Fibroblast of villous mesenchyme (primary cell): ENCODE data around the gene MPL. TPM values are rescaled to one million over a fixed set of nuclear protein-coding genes. Genes with fewer than 3 reads are reported as not detected.

ENCODE experiments used
- DNase-seq: peaks from one replicate; pipeline ENCODE4 v3.0.0-alpha.2; 2010; ENCODE audit warnings: low read depth
- H3K4me3 ChIP-seq: 2 replicates; pipeline ENCODE4 v1.5.1; 2011; ENCODE audit warnings: low read depth, mild to moderate bottlenecking, low read length
- CTCF ChIP-seq: IDR thresholded peaks from 2 replicates; pipeline ENCODE4 v1.5.1; 2012; ENCODE audit warnings: low read depth, mild to moderate bottlenecking, low read length; ENCODE audit not compliant: insufficient read depth
- total RNA-seq: library from RNA; depleted of rRNA; stranded (reverse); fragments of >200 nt; gene quantifications from 2 replicates; pipeline ENCODE4 v1.2.3, GENCODE V29; 2012

The MPL gene
- total RNA-seq, 1 donor, result not detected

GRCh38 chr1:43373066-43373940 is 35.7 kb downstream of the MPL start:
- DNase-seq, result peak; percentile 60
- no peak for TF ChIP-seq CTCF
- no peak overlapping the region for H3K4me3 ChIP-seq

DNA sequence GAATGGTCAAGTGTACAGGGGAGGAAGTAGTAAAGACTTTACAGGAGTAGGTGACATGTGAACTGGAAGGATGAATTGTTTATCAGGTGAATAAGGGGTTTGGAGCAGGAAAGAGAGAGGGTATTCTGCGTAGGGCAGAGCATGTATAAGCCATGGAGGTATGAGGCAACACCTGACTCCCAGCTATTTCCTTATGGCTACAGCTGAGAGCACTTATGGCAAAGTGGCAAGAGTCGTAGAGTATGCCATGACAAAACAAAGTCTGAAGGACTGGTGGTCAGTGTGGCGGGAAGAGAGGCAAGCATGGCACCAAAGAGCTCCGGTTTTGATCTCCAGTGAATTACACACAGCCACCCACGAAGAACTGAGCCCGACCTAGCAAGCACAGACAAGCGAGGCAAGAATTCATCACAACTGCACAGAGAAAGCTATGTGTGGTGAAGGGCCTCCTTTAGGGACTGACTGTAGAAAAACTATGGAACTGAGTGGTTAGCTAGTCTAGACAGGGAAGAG is 39.2 kb downstream of the MPL start:
- DNase-seq, result no peak
- no peak for TF ChIP-seq CTCF
- no peak overlapping the region for H3K4me3 ChIP-seq

- H3K4me3 ChIP-seq, result no peak overlapping the region
- DNase-seq, result no peak
- no peak for TF ChIP-seq CTCF
Observed at GRCh38 chr1:43377831-43378230, 40.2 kb downstream of the MPL start.

DNA sequence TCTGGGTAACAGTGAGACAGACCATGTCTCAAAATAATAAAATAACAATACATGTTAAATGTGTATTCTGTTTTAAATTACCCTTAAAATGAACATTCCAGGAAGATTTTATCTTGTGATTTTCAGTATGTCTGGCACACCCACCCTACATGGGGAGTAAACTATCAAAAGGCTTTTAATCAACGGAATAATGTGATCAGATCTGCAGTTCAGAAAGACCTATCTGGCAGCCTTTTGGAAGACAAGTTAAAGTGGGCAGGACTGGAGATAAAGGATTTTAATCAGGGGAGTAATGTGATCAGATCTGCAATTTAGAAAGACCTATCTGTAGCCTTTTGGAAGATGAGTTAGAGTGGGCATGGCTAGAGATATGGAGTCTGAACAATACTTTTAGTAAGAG is 41.9 kb downstream of the MPL start:
- no peak overlapping the region for H3K4me3 ChIP-seq
- no peak for TF ChIP-seq CTCF
- no peak for DNase-seq

DNA sequence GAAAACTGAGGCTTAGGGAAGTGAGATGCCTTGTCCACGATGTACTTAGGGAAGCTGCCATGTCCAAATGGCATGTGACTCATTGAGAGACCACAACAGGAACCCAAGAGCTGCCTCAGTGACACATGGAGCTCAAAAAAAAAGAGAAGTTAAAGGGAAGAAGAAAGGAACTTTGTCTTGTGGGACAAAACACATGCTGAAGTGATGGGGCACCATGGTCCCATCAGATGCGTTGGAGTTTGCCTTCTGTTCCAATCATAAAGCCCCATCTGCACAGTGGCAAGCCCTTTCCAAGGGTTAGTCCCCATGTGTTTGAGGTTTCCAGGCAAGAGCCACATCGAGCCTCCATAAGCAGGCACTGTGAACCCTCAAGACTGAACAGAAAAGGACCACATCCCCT is 44.0 kb downstream of the MPL start:
- DNase-seq, result no peak
- TF ChIP-seq CTCF, result no peak

GRCh38 chr1:43382027-43382779 is 44.6 kb downstream of the MPL start:
- no peak for DNase-seq
- H3K4me3 ChIP-seq, result no peak overlapping the region
- no peak for TF ChIP-seq CTCF

More for the DNA sequence above, 44.0 kb downstream of the MPL start:
- no peak overlapping the region for H3K4me3 ChIP-seq
